Esophagus muscularis mucosa (tissue), 4 donors: ENCODE results near the gene SLC10A2.

Experiments used
- EP300 ChIP-seq: sonication (generic); formaldehyde crosslinking; IDR thresholded peaks from one replicate; pipeline ENCODE4 v1.6.1; 2017; ENCODE audit warnings: antibody characterized with exemption
- POLR2A ChIP-seq: fragments of 450-650 bp; IDR thresholded peaks from one replicate; pipeline ENCODE4 v1.6.1; 2017; ENCODE audit warnings: antibody characterized with exemption, moderate library complexity, mild to moderate bottlenecking, low read depth
- POLR2AphosphoS5 ChIP-seq, 2 donors: sonication (generic); formaldehyde crosslinking; IDR thresholded peaks; one replicate each; pipeline ENCODE4 v1.6.1; 2017; ENCODE audit warnings: antibody characterized with exemption in 2 of 2
- TF ChIP-seq, protein P1 (sequence below), 3 experiments: fragments of 200-600 bp in 2 of 3; fragments of 450-650 bp in 1 of 3; sonication (generic) in 2 of 3; IDR thresholded peaks; one replicate each; pipeline ENCODE4 v1.5.1; 2017 to 2019; ENCODE audit warnings: antibody characterized with exemption in 3 of 3, mild to moderate bottlenecking in 2 of 3, moderate library complexity in 1 of 3

- TF ChIP-seq, protein P1, sequence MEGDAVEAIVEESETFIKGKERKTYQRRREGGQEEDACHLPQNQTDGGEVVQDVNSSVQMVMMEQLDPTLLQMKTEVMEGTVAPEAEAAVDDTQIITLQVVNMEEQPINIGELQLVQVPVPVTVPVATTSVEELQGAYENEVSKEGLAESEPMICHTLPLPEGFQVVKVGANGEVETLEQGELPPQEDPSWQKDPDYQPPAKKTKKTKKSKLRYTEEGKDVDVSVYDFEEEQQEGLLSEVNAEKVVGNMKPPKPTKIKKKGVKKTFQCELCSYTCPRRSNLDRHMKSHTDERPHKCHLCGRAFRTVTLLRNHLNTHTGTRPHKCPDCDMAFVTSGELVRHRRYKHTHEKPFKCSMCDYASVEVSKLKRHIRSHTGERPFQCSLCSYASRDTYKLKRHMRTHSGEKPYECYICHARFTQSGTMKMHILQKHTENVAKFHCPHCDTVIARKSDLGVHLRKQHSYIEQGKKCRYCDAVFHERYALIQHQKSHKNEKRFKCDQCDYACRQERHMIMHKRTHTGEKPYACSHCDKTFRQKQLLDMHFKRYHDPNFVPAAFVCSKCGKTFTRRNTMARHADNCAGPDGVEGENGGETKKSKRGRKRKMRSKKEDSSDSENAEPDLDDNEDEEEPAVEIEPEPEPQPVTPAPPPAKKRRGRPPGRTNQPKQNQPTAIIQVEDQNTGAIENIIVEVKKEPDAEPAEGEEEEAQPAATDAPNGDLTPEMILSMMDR (IDR thresholded peaks at IDR 0.05) = no peak
- no peak for TF ChIP-seq POLR2A
- no peak for TF ChIP-seq POLR2AphosphoS5 (IDR thresholded peaks at IDR 0.05)
- no peak for TF ChIP-seq EP300
Observed at GRCh38 chr13:103056008-103056407, 10.2 kb downstream of the SLC10A2 start.
